Fibroblast of peridontal ligament (primary cell): ENCODE measurements around the gene CNIH4.
"Not testable (repeated sequence)": the region's sequence is repeated elsewhere in the genome, so short reads cannot be mapped to it uniquely, and the experiment has no call there.

Source experiments
- DNase-seq: peaks from one replicate; pipeline ENCODE4 v3.0.0-alpha.2; 2010; ENCODE audit errors: extremely low read depth

CNIH4 gene

GRCh38 chr1:224402472-224403036, 45.9 kb downstream of the CNIH4 start:
- DNase-seq = no peak

DNA sequence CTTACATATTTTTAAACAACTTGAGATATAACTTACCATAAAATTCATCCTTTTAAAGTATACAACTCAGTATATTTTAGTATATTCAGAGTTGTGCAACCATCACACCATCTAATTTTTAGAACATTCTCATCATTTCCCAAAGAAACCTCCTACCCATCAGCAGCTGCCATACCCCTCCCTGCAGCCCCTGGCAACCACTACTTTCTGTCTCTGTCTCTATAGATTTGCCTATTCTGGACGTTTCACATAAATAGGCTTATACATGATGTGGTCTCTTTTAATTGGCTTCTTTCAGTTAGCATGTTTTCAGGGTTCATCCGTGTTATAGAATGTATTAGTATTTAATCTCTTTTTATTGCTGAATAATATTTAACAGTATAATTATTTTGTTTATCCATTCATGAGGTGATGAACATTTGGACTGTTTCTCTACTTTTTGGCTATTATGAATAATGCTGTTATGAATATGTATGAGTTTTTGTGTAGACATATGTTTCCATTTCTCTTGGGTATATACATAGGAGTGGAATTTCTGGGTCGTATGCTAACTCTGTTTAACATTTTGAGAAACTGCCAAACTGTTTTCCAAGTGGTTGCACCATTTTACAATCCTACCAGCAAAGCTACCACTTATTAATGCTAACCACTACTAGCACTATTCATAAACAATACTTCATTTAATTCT, 48.4 kb downstream of the CNIH4 start:
- DNase-seq = no peak

DNA sequence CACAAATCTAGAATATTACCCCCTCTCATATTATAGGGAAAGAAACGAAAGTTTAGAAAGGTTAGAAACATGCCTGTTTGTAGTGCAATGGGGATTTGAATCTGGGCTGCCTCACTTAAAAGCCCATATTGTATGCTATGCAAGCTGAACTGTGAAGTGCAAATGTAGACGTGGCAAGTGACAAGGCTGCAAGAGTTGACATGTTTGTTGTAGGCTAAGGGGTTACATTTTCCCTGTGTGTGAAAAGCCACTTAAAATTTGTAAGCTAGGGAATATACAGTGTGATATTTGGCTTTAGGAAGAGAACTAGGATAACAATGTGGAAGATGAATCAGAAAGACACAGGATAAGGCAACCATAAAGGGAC, 48.9 kb downstream of the CNIH4 start:
- no peak for DNase-seq

- no peak for DNase-seq
Measured at GRCh38 chr1:224406216-224406615, 49.5 kb downstream of the CNIH4 start.

DNA sequence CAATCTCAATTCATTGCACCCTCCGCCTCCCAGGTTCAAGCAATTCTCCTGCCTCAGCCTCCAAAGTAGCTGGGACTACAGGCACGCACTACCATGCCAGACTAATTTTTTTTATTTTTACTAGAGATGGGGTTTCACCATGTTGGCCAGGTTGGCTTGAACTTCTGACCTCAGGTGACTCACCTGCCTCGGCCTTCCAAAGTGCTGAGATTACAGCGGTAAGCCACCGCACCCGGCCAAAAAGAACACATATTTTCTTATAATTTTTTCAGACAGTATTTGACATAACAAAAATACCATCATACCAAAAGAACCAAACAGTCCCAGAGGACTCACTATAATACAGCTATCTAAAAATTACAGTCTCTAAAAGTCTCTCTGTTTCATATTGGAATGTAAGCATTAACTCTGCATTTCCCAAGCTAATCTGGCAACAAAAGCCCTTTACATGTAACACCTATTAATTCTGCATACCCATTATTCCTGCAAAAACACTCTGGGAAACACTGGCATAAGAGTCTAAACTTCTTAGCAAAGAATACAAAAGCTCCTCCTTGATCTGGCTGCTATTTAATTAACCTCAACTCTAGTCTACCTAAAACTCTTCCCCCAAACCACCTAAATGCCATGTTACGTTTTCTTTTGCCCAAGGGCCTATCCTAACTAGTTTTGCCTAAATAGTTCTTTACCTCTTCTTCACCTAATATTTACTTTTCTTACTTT, 51.1 kb downstream of the CNIH4 start:
- peak; percentile 47 for DNase-seq

- no peak for DNase-seq
Measured at GRCh38 chr1:224408294-224408590, 51.6 kb downstream of the CNIH4 start.

DNA sequence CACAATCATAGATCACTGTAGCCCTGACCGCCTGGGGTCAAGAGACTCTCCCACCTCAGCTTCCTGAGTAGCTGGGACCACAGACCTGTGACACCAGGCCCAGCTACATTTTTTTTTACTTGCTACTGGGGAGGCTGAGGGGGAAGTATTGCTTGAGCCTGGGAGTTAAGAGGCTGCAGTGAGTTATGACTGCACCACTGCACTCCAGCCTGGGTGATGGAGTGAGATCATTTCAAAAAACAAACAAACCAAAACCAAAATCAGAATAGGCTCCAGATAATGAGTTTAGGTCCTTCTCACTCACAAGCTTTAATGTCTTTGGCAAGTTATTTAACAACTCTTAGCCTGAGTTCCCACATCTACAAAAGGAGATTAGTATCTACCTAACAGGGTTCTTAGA, 55.1 kb downstream of the CNIH4 start:
- peak; percentile 27 for DNase-seq

- DNase-seq = no peak
Measured at GRCh38 chr1:224420106-224420505, 63.4 kb downstream of the CNIH4 start.

DNA sequence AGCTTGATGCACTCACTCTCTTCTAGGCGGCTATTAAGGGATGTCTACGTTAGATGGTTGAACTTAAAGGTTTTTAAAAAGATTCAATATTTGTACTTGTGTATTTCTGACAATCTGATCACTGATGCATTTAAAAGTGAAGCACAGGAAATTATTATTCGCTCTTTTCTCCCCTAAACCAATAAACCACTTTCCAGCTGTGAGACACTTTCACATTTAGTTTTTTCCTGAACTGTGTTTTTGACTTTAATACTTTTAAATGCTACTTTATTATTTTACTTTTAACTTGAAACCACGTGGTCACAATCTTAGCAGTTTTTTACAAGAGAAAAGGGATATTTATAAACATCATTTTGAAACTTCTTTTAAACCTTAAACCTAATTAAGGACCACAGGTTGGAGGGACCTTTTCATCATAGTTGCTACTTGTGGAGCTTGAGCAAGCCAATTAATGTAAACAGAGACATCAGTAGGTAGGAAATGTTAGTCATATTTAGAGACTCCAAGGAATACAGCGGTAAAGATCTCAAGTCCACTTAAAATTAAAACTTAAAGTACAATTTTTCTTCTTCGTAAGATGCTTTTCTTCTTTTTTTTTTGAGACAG, 68.7 kb downstream of the CNIH4 start:
- no peak for DNase-seq

DNA sequence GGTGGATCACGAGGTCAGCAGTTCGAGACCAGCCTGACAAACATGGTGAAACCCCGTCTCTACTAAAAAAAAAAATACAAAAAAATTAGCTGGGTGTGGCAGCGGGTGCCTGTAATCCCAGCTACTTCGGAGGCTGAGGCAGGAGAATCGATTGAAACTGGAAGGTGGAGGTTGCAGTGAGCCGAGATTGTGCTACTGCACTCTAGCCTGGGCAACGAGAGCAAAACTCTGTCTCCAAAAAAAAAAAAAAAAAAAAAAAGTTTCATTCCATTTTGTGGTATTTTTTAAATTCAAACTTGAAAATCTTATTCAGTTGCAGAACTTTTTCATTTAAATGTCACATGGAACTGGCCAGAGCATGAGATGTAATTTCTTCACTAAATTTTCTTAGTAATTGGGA, 70.2 kb downstream of the CNIH4 start:
- DNase-seq = not testable (repeated sequence)

- peak; percentile 86 for DNase-seq
Measured at GRCh38 chr1:224427346-224427745, 70.7 kb downstream of the CNIH4 start.

- not testable (repeated sequence) for DNase-seq
Measured at GRCh38 chr1:224428713-224429112, 72.0 kb downstream of the CNIH4 start.
